ENCODE results near the gene BBS1. TPM values are rescaled to one million over a fixed set of nuclear protein-coding genes. Genes with fewer than 3 reads are reported as not detected.
"Not testable (repeated sequence)": the region's sequence is repeated elsewhere in the genome, so short reads cannot be mapped to it uniquely, and the experiment has no call there.

Gene BBS1
- total RNA-seq, result 10 to 100 TPM in 1 of 2 experiments, 1 to 10 TPM in 1; 7.7 to 13.1 TPM

DNA sequence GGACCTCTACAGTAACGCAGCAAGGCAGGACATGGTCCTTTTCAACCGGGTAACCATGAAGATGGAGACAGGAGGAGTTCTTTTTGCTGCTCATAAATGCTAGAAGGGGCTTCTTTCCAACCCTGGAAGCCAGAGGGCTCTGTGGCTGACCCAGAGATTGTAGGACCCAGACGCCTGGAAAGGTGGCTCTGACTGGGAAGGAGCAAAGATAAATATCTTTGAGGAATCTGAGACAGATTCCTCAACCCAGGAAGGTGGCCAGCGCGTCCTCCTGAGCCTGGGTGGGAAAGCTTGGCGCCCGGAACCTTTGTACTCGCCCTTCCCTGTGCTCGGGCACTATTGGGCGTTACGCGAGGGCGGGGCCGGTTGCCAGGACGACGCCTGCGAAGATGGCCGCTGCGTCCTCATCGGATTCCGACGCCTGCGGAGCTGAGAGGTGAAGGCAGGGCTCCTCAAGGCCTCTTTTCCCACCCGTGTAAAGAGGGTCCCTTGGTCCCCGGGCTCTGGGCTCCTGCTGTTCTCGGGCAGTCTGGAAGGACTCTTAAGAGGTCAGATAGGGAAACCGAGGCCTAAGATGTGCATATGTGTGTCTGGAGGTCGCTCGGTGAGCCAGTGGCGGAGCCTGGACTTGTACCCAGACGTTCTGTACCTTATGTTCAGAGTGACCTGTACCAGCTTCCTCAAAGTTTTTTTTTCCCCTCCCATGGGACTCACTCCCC, at the start of gene BBS1:
Gene BBS1 (plus strand): TSS at position 365 of the 719 bp plus-strand sequence. CDS start 25 bp downstream, at position 390.
- Mint-ChIP-seq H3K36me3 (peaks cover 4% of the 10 kb centered on the region), H3K9me3 (no peaks in the 10 kb centered on the region), H3K27ac (peak within 1 kb of the TSS; percentile 25), H3K27me3 (no peaks in the 10 kb centered on the region), H3K4me3 (peak within 1 kb of the TSS; percentile 88), H3K4me1 (peaks cover 9% of the 10 kb centered on the region)
- DNase-seq, result peak; percentile 82

DNA sequence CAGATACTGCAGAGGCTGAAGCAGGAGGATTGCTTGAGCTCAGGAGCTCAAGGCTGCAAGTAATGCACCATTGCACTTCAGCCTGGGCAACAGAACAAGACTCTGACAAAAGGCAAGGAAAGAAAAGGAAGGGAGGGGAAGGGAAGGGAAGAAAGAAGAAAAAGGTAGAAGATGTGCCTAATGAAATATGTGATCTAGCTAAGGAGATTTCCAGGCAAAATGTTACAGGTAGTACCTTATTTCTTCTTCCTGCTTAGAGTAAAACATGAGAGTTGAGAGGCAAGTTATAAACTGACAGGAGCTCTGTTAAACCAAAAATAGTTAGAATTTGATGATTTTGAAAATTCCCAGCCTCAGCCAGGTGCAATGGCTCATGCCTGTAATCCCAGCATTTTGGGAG, 48.4 kb upstream of the BBS1 start:
- Mint-ChIP-seq H3K4me3 (no peak overlapping the region), H3K9me3 (peaks cover 7% of the 10 kb centered on the region), H3K4me1 (peaks cover 37% of the 10 kb centered on the region), H3K36me3 (peaks cover 2% of the 10 kb centered on the region), H3K27me3 (no peaks in the 10 kb centered on the region), H3K27ac (no peak overlapping the region)
- no peak for DNase-seq

DNA sequence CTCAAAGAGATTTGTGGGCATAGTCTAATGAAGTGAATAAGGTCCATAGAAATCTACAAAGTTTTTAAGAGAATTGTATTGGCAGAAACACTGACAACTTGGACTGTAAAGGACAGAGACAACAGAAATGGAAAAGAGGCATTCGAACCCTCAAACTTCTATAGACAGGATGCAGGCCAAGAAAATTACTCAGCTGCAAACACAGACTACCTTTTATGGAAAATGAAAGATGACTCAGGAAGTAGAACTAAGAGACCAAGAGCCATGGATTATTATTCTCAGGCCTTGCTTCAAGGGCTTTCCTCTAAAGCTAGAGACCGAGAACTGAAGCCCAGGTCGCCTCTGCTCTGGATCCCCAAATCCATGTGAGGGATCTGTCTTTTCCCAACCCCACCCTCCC, 47.5 kb upstream of the BBS1 start:
- H3K36me3 Mint-ChIP-seq, result peaks cover 2% of the 10 kb centered on the region
- no peak overlapping the region for H3K4me3 Mint-ChIP-seq
- no peaks in the 10 kb centered on the region for H3K27me3 Mint-ChIP-seq
- H3K27ac Mint-ChIP-seq, result no peak overlapping the region
- peaks cover 42% of the 10 kb centered on the region for H3K4me1 Mint-ChIP-seq
- H3K9me3 Mint-ChIP-seq, result peaks cover 7% of the 10 kb centered on the region
- no peak for DNase-seq

DNA sequence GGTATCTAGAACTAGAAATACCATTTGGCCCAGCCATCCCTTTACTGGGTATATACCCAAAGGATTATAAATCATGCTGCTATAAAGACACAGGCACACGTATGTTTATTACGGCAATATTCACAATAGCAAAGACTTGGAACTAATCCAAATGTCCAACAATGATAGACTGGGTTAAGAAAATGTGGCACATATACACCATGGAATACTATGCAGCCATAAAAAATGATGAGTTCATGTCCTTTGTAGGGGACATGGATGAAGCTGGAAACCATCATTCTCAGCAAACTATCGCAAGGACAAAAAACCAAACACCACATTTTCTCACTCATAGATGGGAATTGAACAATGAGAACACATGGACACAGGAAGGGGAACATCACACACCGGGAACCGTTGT, 46.3 kb upstream of the BBS1 start:
- not testable (repeated sequence) for H3K9me3 Mint-ChIP-seq, H3K36me3 Mint-ChIP-seq, DNase-seq, H3K4me3 Mint-ChIP-seq, H3K27me3 Mint-ChIP-seq, H3K27ac Mint-ChIP-seq
- H3K4me1 Mint-ChIP-seq, result peaks cover 40% of the 10 kb centered on the region

DNA sequence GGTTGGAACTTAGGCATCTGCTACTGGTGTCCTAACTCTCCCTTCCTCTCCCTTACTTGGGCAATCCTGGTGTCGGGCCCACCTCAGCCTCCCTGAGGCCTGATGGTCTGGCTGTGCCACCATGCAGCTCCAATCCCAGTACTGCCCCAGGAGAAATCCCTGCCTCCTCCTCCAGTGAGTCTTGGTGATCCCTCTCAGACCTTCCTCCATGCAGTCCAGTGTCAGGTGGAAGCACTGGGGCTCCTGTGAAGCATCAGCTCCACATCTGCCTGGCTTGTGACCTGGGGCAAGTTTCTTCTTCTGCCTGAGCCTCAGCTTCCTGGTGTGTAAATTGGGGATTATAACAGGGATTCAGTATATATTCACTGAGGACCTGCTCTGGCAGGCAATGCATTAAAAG, 45.5 kb upstream of the BBS1 start:
- Mint-ChIP-seq H3K27ac (no peak overlapping the region), H3K4me1 (peaks cover 34% of the 10 kb centered on the region), H3K4me3 (no peak overlapping the region), H3K27me3 (no peaks in the 10 kb centered on the region), H3K36me3 (peaks cover 2% of the 10 kb centered on the region), H3K9me3 (peaks cover 7% of the 10 kb centered on the region)
- no peak for DNase-seq

DNA sequence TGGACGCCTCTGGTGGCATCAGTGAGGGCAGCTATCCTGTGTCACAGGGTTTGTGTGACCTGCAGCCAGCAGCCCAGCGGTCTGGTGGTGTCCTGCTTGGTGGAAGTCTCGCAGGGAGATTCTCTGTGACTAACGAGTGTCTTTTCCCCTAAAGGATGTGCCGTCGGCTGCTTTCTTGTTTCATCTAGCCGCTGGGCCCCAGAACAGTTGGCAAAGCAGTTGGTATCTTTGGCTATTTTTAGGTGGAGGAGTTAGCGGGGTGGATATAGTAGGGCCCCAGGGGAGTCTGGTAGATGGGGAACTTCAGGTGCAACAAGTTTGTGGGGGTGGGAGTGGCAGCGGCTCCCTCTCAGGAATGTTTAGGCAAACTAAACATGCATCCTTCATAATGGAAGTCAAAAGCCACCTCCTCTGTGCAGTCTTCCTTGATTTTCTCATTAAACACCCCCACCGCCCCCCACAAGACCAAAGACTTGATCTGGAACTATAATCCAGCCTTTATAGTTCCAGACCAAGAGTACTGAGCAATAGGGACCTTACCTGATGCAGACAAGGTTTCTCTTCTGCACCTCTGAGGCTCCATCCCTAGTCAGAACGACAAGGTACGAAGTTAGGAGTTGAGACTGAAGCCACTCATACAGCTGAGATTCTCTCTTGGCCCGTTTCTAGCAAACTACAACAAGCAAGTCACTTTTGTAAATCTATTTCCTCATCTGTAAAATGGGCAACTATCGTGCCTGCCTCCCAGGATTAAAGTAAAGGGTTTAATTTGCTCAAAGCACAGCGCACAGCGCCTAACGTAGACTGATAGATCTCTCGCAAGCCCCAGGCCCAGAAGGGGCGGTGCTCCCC, 44.8 kb upstream of the BBS1 start:
- Mint-ChIP-seq H3K4me1 (peaks cover 38% of the 10 kb centered on the region), H3K9me3 (peaks cover 7% of the 10 kb centered on the region), H3K27me3 (no peaks in the 10 kb centered on the region), H3K36me3 (peaks cover 2% of the 10 kb centered on the region), H3K4me3 (peak overlapping the region; percentile 81), H3K27ac (peak overlapping the region; percentile 60)
- DNase-seq, result no peak

DNA sequence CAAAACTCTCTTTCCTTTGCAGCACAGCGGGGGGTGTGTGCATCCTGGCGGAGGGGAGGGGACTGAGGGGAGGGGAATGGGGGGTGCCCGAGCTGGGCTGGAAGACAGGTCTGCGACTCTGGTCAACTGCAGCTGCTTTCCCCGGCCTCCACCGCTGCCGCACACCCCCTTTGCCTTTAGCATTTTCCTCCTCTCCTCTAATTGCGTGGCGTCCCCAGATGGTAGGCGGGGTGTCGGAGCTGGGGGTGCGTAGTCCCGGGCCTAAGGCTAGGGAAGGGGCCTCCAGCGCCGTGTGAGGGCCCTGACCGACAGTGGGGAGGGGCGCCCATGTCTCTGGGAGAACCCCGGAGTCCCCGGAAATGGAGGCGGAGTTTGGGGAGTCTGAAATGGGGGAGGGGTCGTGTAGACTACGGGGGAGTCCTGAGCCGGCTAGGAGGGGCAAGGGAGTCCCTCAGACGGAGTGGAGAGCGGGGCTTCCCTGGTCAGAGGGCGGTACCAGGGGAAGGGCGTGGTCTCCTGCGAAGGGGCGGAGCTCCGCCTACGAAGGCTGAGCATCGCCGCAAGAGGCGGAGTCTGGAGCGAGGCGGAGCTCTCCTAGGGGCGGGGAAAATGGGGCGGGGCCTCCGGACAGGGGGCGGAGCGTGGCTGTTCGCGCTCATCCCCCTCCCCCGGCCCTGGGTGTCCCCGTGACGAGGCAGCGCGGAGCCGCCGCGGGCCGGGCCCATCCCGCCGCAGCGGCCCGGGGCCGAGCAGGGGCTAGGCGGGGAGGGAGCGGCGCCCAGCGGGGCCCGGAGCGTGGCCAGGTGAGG, 44.0 kb upstream of the BBS1 start, which contains the start of gene PELI3:
Gene PELI3 (plus strand): TSS at position 681 of the 809 bp plus-strand sequence. CDS start 1,224 bp downstream, outside the sequence.
- H3K36me3 Mint-ChIP-seq, result peaks cover 2% of the 10 kb centered on the region
- DNase-seq, result peak; percentile 89
- peak within 1 kb of the TSS; percentile 71 for H3K27ac Mint-ChIP-seq
- H3K4me3 Mint-ChIP-seq, result peak within 1 kb of the TSS; percentile 85
- peaks cover 6% of the 10 kb centered on the region for H3K9me3 Mint-ChIP-seq
- H3K27me3 Mint-ChIP-seq, result no peaks in the 10 kb centered on the region
- peaks cover 41% of the 10 kb centered on the region for H3K4me1 Mint-ChIP-seq

DNA sequence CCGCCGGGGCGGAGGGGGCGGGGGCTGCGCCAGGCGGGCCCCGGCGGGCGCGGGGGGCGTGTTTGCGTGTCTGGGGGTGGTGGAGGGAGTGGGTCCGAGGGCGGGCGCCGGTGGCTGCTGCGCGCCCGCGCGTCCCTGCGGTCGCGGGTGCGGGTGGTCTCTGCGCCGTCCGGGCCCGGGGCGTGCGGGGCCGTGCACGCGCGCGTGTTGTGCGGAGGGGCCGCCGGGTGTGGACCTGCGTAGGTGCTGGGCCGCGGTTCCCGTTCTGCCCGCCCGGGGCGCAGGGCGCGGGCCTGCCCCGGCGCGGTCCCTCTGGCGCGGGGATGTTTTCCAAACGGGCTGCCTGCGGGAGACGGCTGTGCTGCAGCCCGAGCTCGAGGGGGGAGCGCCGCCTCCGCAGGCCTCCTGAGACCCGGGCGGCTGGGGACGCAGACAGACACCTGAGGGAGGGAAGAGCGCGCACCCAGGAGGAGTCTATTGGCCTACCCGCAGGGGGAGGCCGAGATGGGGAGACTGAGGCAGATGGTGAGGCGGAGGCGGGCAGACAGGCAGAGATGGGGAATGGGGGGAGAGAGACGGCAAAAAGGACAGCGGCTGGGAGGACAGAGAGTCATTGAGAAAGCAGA, 43.3 kb upstream of the BBS1 start:
- H3K9me3 Mint-ChIP-seq, result peaks cover 5% of the 10 kb centered on the region
- H3K4me3 Mint-ChIP-seq, result peak overlapping the region; percentile 85
- H3K36me3 Mint-ChIP-seq, result no peaks in the 10 kb centered on the region
- H3K4me1 Mint-ChIP-seq, result peaks cover 41% of the 10 kb centered on the region
- DNase-seq, result no peak
- peak overlapping the region; percentile 71 for H3K27ac Mint-ChIP-seq
- H3K27me3 Mint-ChIP-seq, result no peaks in the 10 kb centered on the region

DNA sequence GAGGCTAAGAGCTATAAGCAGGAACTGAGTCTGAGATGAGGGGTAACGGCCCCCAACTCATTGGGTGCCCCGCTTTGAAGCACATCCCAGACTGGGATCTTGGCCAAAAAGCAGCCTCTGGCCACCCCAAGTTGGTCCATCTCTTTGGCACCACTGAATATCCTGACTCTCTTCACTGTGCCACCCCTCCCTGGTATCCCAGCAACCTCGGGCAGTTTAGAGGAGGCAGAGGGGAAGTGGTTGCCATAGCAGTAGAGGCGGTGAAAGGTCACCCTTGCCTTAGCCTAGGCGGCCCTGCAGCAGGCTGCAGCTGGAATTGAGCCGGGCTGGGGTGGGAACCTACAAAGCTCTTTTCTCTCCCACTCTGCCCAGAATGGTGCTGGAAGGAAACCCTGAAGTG, 42.7 kb upstream of the BBS1 start:
- H3K9me3 Mint-ChIP-seq, result peaks cover 2% of the 10 kb centered on the region
- H3K4me3 Mint-ChIP-seq, result peak overlapping the region; percentile 85
- H3K4me1 Mint-ChIP-seq, result peaks cover 37% of the 10 kb centered on the region
- no peaks in the 10 kb centered on the region for H3K27me3 Mint-ChIP-seq
- no peak overlapping the region for H3K27ac Mint-ChIP-seq
- peak; percentile 39 for DNase-seq
- no peaks in the 10 kb centered on the region for H3K36me3 Mint-ChIP-seq

DNA sequence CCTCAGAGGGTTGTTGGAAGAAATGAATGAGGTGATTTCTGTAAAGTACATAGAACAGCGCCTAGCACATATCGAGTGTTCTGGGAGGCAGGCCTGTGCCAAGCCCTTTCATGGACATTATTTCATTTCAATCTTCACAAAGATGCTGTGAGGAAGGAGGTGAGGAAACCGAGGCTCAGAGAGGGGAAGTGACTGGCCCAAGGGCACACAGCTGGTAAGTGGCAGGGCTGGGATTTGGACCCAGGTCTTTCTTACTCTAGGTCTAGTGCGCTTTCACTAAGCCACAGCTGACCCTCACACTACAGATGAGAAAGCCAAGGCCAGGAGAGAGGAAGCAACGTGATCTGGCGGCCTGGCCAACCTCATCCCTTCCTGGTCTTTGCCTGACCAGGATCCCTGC, 41.7 kb upstream of the BBS1 start:
- Mint-ChIP-seq H3K9me3 (no peaks in the 10 kb centered on the region), H3K4me3 (no peak overlapping the region), H3K27me3 (no peaks in the 10 kb centered on the region), H3K4me1 (peaks cover 31% of the 10 kb centered on the region), H3K27ac (no peak overlapping the region), H3K36me3 (peaks cover 2% of the 10 kb centered on the region)
- no peak for DNase-seq

DNA sequence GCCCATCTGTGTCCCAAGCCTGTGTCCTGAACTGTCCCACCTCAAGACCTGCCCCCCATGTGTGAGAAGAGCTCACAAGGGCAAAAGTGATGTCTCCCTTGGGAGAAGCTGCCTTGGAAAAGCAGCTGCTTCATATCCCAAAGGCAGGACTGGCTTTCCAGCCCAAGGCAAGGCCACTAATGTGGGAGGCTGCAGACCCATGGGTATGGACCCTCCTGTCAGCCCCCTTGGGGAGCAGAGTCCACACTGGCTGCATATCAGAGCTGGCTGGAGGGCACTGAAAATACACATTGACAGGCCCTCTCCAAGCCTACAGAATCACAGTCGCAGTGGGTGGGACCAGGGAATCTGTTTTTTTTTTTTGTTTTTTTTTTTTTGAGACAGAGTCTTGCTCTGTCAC, 41.0 kb upstream of the BBS1 start:
- Mint-ChIP-seq H3K4me3 (no peak overlapping the region), H3K27ac (no peak overlapping the region), H3K36me3 (peaks cover 2% of the 10 kb centered on the region), H3K9me3 (no peaks in the 10 kb centered on the region), H3K4me1 (peaks cover 31% of the 10 kb centered on the region), H3K27me3 (no peaks in the 10 kb centered on the region)
- DNase-seq, result no peak

DNA sequence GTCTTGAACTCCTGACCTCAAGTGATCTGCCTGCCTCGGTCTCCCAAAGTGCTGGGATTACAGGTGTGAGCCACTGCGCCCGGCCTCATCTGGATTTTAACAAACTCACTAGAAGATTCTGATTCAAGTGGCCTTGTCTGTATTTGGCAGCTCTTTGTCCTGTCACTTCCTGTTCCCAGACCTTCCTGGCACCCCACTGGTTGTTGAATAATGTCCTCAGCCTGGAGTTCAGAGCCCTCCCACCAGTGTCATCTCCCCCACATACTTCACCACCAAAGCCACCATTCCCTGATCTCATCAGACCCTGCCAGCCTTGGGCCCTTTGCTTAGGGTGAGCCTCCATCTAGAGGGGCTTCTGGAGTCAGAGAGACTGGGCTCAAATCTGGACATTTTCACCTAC, 40.4 kb upstream of the BBS1 start:
- H3K4me1 Mint-ChIP-seq, result peaks cover 29% of the 10 kb centered on the region
- DNase-seq, result no peak
- H3K4me3 Mint-ChIP-seq, result no peak overlapping the region
- H3K36me3 Mint-ChIP-seq, result peaks cover 2% of the 10 kb centered on the region
- no peak overlapping the region for H3K27ac Mint-ChIP-seq
- no peaks in the 10 kb centered on the region for H3K27me3 Mint-ChIP-seq
- no peaks in the 10 kb centered on the region for H3K9me3 Mint-ChIP-seq

DNA sequence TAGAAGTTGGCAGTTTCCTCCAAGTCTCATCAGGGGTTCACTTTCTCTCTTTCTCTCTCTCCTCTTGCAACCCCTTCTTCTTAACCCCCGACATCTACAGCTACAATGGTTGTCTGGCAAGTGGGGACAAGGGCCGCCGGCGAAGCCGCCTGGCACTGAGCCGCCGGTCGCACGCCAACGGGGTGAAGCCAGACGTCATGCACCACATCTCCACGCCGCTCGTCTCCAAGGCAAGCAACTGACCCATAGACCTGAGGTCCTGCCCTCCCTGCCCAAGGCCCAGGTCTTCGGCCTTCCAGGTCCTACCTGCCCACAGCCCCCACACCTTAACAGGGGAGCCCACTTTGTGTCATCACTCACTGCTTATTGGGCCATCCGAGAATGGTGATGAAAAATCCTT, 39.3 kb upstream of the BBS1 start:
- H3K4me1 Mint-ChIP-seq, result peaks cover 22% of the 10 kb centered on the region
- no peaks in the 10 kb centered on the region for H3K27me3 Mint-ChIP-seq
- no peaks in the 10 kb centered on the region for H3K9me3 Mint-ChIP-seq
- H3K27ac Mint-ChIP-seq, result no peak overlapping the region
- H3K36me3 Mint-ChIP-seq, result peaks cover 2% of the 10 kb centered on the region
- no peak for DNase-seq
- H3K4me3 Mint-ChIP-seq, result no peak overlapping the region

DNA sequence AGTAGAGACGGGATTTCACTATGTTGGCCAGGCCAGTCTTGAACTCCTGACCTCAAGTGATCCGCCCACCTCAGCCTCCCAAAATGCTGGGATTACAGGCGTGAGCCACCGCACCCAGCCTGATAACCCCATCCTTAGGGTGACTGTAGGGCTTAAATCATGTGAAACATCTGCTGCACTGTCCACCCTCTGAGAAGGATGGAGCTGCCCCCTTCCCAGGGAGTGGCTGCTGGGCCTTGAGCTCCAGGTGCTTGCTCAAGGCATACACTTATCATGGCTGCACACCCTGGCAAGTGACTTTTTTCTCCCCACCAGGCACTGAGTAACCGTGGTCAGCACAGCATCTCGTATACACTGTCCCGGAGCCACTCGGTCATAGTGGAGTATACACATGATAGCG, 38.4 kb upstream of the BBS1 start:
- Mint-ChIP-seq H3K4me1 (peaks cover 18% of the 10 kb centered on the region), H3K27ac (no peak overlapping the region), H3K27me3 (no peaks in the 10 kb centered on the region), H3K36me3 (peaks cover 2% of the 10 kb centered on the region), H3K9me3 (no peaks in the 10 kb centered on the region), H3K4me3 (no peak overlapping the region)
- no peak for DNase-seq
